ENCODE data around the gene C17orf67. TPM values are rescaled to one million over a fixed set of nuclear protein-coding genes. Genes with fewer than 3 reads are reported as not detected.
A peak's percentile ranks its signal among the peaks of the same experiment; 100 is the strongest.

Gene C17orf67
- total and polyA plus RNA-seq, 2 of the 13 experiments (the other 11 are each of a cell fraction or from before 2014, with no cell fraction given), result 0.41 to 0.86 TPM

DNA sequence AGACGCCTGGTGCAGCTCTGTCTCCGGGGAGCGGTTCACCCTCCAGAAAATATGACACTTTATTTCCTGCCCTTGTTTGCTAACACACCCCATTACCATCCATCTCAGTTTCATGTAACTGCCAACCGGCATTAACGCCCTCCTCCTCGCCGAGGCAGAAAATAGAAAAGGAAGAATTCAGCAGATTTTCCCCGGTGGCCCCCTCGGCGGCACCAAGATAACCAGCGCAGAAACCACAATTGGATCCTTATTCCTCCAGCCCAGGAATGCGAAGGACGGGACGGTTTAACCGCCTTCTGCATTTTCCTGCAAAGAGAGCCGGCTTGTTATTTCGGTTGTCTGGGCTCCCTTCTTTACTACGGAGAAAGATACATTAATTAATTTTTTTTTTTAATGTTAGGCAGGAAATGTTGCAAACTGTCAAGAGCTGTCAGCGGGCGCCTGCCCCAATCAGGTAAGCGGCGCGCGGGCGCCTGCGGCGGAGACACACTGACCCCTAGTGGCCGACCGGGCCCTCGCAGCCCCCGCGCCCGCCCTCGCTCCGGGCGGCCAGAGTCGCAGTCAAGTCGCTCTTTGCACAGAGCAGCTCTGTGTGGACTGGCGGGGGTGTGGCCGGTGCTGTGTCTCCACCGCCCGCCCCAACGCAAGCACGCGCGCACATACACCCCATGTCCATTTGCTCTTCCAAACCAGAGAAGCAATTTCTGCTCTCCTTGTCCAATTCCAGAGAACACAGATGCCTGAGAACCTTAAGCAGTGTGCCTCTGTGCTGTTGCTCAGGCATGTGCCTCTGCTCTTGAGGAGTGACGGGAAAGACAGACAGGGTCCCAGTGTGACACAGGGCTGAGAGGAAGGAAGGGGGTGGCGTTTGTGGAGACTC lies 53.6 kb downstream of the C17orf67 start (continued):
- TF ChIP-seq XRCC5 (optimal IDR thresholded peaks at IDR 0.05; ENCODE audit: low read length), result peak; percentile 95
- TF ChIP-seq DMAP1 (CRISPR knock-in tag; IDR thresholded peaks at IDR 0.05), result peak; percentile 34; the same call in 1 of the 2 replicates
- no peak for TF ChIP-seq ZNF790 (CRISPR knock-in tag; IDR thresholded peaks at IDR 0.05; ENCODE audit: borderline replicate concordance)
- TF ChIP-seq, protein P1, sequence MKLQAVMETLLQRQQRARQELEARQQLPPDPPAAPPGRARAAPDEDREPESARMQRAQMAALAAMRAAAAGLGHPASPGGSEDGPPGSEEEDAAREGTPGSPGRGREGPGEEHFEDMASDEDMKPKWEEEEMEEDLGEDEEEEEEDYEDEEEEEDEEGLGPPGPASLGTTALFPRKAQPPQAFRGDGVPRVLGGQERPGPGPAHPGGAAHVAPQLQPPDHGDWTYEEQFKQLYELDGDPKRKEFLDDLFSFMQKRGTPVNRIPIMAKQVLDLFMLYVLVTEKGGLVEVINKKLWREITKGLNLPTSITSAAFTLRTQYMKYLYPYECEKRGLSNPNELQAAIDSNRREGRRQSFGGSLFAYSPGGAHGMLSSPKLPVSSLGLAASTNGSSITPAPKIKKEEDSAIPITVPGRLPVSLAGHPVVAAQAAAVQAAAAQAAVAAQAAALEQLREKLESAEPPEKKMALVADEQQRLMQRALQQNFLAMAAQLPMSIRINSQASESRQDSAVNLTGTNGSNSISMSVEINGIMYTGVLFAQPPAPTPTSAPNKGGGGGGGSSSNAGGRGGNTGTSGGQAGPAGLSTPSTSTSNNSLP (IDR thresholded peaks at IDR 0.05; ENCODE audit: low read depth, low read length), result no peak
- TF ChIP-seq, protein P2, sequence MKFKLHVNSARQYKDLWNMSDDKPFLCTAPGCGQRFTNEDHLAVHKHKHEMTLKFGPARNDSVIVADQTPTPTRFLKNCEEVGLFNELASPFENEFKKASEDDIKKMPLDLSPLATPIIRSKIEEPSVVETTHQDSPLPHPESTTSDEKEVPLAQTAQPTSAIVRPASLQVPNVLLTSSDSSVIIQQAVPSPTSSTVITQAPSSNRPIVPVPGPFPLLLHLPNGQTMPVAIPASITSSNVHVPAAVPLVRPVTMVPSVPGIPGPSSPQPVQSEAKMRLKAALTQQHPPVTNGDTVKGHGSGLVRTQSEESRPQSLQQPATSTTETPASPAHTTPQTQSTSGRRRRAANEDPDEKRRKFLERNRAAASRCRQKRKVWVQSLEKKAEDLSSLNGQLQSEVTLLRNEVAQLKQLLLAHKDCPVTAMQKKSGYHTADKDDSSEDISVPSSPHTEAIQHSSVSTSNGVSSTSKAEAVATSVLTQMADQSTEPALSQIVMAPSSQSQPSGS (CRISPR knock-in tag; IDR thresholded peaks at IDR 0.05), result peak; percentile 66
- TF ChIP-seq, protein P3, sequence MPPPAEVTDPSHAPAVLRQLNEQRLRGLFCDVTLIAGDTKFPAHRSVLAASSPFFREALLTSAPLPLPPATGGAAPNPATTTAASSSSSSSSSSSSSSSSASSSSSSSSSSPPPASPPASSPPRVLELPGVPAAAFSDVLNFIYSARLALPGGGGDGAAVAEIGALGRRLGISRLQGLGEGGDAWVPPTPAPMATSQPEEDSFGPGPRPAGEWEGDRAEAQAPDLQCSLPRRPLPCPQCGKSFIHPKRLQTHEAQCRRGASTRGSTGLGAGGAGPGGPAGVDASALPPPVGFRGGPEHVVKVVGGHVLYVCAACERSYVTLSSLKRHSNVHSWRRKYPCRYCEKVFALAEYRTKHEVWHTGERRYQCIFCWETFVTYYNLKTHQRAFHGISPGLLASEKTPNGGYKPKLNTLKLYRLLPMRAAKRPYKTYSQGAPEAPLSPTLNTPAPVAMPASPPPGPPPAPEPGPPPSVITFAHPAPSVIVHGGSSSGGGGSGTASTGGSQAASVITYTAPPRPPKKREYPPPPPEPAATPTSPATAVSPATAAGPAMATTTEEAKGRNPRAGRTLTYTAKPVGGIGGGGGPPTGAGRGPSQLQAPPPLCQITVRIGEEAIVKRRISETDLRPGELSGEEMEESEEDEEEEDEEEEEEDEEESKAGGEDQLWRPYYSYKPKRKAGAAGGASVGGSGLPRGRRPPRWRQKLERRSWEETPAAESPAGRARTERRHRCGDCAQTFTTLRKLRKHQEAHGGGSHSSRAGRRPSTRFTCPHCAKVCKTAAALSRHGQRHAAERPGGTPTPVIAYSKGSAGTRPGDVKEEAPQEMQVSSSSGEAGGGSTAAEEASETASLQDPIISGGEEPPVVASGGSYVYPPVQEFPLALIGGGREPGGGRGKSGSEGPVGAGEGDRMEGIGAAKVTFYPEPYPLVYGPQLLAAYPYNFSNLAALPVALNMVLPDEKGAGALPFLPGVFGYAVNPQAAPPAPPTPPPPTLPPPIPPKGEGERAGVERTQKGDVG (CRISPR knock-in tag; IDR thresholded peaks at IDR 0.05; ENCODE audit: borderline replicate concordance), result no peak
- no peak for TF ChIP-seq ZNF260 (CRISPR knock-in tag; IDR thresholded peaks at IDR 0.05; ENCODE audit: borderline replicate concordance, low read depth)
- no peak for TF ChIP-seq RAD51 (IDR thresholded peaks at IDR 0.05; ENCODE audit: borderline replicate concordance)
- no peak for TF ChIP-seq FIP1L1 (IDR thresholded peaks at IDR 0.05; ENCODE audit: borderline replicate concordance, insufficient read depth, low read depth, low read length)
- TF ChIP-seq MZF1 (CRISPR knock-in tag; IDR thresholded peaks at IDR 0.05; ENCODE audit: borderline replicate concordance), result no peak
- no peak for TF ChIP-seq FLYWCH1 (CRISPR knock-in tag; IDR thresholded peaks at IDR 0.05)
- peak; percentile 64; the same call in 1 of the 2 replicates for TF ChIP-seq SSRP1 (CRISPR knock-in tag; IDR thresholded peaks at IDR 0.05)
- TF ChIP-seq ZNF44 (CRISPR knock-in tag; IDR thresholded peaks at IDR 0.05), result no peak
- TF ChIP-seq TEAD3 (CRISPR knock-in tag; optimal IDR thresholded peaks at IDR 0.05; ENCODE audit: borderline replicate concordance), result peak; percentile 60
- TF ChIP-seq, protein P4, sequence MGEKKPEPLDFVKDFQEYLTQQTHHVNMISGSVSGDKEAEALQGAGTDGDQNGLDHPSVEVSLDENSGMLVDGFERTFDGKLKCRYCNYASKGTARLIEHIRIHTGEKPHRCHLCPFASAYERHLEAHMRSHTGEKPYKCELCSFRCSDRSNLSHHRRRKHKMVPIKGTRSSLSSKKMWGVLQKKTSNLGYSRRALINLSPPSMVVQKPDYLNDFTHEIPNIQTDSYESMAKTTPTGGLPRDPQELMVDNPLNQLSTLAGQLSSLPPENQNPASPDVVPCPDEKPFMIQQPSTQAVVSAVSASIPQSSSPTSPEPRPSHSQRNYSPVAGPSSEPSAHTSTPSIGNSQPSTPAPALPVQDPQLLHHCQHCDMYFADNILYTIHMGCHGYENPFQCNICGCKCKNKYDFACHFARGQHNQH (CRISPR knock-in tag; IDR thresholded peaks at IDR 0.05), result no peak; the same call in 1 of the 2 replicates
- TF ChIP-seq, protein P5, sequence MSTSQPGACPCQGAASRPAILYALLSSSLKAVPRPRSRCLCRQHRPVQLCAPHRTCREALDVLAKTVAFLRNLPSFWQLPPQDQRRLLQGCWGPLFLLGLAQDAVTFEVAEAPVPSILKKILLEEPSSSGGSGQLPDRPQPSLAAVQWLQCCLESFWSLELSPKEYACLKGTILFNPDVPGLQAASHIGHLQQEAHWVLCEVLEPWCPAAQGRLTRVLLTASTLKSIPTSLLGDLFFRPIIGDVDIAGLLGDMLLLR (CRISPR knock-in tag; IDR thresholded peaks at IDR 0.05), result no peak
- no peak for TF ChIP-seq HOXD1 (CRISPR knock-in tag; IDR thresholded peaks at IDR 0.05)
- no peak for TF ChIP-seq ZNF775 (CRISPR knock-in tag; IDR thresholded peaks at IDR 0.05; ENCODE audit: borderline replicate concordance)
- TF ChIP-seq, protein P6, sequence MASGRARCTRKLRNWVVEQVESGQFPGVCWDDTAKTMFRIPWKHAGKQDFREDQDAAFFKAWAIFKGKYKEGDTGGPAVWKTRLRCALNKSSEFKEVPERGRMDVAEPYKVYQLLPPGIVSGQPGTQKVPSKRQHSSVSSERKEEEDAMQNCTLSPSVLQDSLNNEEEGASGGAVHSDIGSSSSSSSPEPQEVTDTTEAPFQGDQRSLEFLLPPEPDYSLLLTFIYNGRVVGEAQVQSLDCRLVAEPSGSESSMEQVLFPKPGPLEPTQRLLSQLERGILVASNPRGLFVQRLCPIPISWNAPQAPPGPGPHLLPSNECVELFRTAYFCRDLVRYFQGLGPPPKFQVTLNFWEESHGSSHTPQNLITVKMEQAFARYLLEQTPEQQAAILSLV (CRISPR knock-in tag; IDR thresholded peaks at IDR 0.05; ENCODE audit: borderline replicate concordance), result peak; percentile 95
